ENCODE measurements around the gene TRIO.
A peak's percentile ranks its signal among the peaks of the same experiment; 100 is the strongest.

Gene TRIO

DNA sequence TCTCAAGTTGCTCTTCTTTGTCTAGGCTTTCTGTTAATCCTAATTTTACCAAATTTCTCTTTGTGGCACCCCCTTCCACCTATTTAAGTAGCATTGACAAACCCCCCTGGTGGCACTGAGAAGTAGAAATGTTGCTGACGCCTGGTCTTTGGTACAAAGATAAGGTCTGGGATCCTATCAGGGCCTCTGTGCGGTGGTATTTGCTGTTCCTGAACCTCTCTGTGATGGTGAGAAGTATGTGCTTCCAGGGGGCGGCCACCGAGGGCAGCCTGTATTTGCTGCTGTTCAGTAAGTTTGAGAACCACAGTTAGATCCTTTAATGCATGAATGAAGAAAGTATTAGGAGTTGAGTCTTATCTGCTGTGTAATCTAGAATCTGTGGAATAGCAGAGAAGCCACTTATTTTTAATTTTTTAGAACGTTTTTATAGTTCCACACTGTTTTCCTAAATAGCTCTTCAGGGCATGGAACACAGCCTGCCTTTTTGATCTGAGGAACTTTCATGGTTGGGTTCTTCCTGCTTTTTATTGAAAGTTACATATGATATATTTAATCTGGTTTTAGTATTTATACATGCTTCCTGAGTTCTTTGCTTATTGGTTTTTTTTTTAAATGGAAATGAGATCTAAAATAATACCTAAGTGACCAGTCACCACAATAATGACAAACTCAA, 124.2 kb downstream of the TRIO start:
- no peak for DNase-seq (ENCODE audit: low spot score)

DNA sequence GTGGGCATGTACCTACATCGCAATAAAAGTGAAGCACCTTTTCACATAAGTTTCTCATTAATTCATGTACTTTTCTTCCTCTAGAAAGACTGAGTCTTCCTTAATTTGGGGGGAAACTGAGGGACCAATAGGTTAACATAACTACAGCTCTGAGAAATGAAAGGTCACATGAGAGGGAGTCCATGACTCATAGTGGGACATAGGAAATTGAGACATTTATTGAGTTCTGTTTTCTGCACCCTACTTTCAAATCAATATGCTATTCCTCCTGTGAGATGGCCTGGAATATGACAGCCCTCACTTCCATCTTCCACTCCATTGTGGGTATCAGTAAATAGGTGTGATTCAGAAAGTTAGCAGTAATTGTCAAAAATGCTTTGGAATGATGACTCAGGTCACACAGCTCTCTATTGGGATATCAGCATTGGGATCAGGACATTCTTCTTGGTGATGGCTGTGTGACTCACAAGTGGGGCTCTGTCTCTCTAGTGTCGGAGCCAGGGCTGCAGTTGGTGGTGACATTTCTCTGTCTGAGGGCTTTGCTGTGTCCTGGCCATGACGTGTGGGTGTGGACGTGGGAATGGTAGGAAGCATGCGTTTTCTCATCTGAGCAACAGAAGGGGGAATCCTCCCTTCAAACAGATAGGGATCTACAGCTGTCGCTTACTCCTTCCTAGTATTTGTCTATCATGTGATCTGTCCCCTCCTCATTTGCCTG, 125.0 kb downstream of the TRIO start:
- no peak for DNase-seq (ENCODE audit: low spot score)

DNA sequence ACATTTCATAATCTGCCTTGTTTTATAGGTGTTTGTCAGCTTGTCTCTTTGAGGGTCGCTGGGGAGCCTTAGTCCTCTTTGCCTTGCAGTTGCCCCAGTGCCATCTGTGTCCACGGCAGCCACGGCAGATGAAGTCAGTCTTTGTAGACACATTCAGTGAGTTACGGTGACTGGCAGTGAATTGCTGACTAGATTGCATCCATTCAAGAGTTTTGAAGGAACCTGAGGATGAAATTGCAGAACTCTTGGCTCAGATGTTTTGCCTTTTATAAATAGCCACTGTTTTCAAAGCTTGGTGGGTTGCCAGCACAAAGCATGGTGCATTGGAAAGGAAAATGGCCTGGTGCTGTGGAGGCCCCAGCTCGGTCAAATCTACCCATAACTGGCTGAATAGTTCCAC, 125.6 kb downstream of the TRIO start:
- DNase-seq (ENCODE audit: low spot score): no peak

- DNase-seq (ENCODE audit: low spot score): no peak
Measured at GRCh38 chr5:14269395-14269794, 126.3 kb downstream of the TRIO start.

GRCh38 chr5:14270209-14270702, 127.1 kb downstream of the TRIO start:
- peak; percentile 12 for DNase-seq (ENCODE audit: low spot score)

GRCh38 chr5:14272548-14273205, 129.5 kb downstream of the TRIO start:
- no peak for DNase-seq (ENCODE audit: low spot score)

- no peak for DNase-seq (ENCODE audit: low spot score)
Measured at GRCh38 chr5:14273207-14273767, 130.1 kb downstream of the TRIO start.

DNA sequence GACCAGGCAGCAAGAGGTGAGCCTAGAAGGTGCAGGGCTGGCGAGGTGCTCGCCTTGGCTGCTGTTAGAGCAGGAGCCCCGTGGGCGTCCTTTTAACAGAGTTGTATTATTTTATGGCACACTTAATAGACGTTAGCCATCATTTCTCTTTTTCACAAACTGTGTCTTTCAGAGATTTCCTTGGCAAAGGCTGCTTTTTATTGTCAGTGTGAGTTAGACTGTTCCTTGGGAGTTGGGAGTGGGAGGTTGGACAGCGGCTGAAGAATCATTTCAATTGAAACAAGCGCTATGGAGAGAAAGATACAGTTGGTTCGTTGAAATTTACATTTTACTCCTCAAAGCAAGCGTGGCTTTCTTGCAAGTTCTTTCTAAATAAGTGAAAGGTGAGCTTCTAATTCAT, 133.2 kb downstream of the TRIO start:
- DNase-seq (ENCODE audit: low spot score): no peak

- no peak for DNase-seq (ENCODE audit: low spot score)
Measured at GRCh38 chr5:14277385-14278320, 134.5 kb downstream of the TRIO start.

- no peak for DNase-seq (ENCODE audit: low spot score)
Measured at GRCh38 chr5:14280294-14280854, 137.2 kb downstream of the TRIO start.

- no peak for DNase-seq (ENCODE audit: low spot score)
Measured at GRCh38 chr5:14281746-14282181, 138.6 kb downstream of the TRIO start.

GRCh38 chr5:14283139-14283538, 140.0 kb downstream of the TRIO start:
- no peak for DNase-seq (ENCODE audit: low spot score)

DNA sequence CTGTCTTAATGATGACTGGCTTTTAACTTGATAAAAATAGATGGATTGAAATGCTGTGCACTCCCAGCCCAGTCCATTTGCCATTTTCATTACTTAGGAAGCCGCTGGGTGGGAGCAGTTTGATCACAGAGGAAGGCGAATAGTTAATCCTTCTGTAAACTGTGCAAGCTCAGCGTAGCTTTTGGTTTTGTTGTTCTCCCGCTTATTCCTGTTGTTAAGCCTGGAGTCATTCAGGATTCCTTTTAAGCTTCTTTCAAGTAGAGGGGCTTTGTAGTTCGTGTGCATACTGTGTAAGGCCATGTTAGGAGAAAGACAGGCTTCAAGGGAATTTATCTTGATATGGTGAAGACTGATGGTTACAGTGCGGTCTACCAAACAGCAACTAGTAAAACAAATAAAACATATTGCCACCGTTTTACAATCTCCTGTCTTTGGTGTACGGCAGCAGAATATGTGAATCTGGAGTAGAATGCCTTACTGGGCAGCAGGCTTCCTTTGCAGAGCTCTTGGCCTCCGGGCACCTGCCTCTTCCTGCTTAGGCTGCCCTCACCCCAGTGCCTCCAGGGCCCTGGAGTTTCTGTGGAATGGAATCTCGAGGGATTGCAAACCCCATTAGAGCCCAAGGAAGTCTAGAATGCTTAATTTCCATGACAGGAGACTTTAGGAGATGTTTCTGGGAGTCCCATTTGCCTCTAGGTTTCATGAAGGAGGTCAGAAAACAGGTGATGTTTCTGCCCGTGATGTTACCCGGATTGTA, 141.4 kb downstream of the TRIO start:
- DNase-seq (ENCODE audit: low spot score): no peak

GRCh38 chr5:14286007-14286406, 142.9 kb downstream of the TRIO start:
- DNase-seq (ENCODE audit: low spot score): no peak

- no peak for DNase-seq (ENCODE audit: low spot score)
Measured at GRCh38 chr5:14286574-14287421, 143.7 kb downstream of the TRIO start.

DNA sequence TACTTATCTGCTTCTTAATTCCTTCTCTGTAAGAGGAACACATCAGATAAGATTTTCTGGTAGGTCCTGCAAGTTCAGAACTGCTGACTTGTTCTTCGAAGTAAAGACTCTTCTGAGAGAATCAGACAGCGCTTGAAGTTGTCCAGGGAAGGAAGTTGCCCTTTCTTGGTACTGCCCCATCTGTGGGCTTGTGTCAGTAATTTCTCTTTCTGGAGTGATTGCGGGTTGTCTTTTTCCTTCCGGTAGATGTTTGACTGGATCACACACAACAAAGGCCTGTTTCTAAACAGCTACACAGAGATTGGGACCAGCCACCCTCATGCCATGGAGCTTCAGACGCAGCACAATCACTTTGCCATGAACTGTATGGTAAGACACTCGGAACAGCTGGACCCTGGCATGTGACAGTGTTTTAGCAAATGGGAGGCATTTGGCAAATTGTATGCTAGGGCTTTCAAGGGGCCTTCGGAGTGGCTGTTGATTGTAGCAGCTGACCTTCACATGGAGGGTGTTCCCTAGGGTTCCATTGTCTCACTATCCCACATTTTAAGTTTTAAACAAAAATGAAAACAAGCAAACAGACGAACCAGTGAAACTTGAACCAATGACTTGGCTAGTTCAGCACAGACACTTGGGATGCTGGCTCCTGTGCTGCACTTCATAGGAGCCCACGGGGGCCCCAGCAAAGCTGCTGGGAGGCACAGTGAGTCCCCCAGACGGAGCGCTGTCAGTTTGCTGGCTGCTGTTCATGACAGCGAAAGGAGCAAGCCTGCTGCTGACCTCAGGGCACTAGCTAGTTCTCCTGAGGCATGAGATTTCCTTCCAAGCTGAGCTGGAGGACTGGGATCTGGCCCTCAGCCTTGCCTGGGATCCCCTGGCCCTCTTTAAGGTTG, 149.9 kb downstream of the TRIO start:
- no peak for DNase-seq (ENCODE audit: low spot score)

DNA sequence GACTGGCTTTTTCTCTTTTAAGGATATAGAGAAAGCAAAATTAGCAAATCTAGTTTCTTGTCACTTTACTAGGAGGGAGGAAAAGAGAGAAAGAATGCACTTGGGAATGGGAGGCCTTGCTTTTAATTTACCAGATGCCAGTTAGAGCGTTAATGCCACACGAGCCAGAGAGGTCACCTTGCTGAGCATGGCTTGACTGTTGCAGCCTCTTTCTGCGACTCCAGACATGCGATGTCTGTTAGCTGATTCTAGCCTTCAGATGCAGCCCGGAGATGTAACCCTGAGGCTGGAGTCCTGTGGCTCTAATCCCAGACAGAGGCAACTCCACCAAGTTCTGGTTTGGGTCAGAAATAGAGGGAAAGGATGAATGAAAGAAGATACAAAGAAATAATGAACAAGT, 152.5 kb downstream of the TRIO start:
- DNase-seq (ENCODE audit: low spot score): no peak

- no peak for DNase-seq (ENCODE audit: low spot score)
Measured at GRCh38 chr5:14296533-14297331, 153.6 kb downstream of the TRIO start.
